GM23248 (cell line): ENCODE measurements around the gene LAMB1.

ENCODE experiments used
- EZH2 ChIP-seq: fragments of 200-600 bp; sonication (generic); IDR thresholded peaks from 2 replicates; pipeline ENCODE4 v1.6.1; 2018; ENCODE audit warnings: antibody characterized with exemption, mild to moderate bottlenecking; ENCODE audit not compliant: insufficient read depth, poor library complexity, severe bottlenecking
- EZH2phosphoT487 ChIP-seq: fragments of 200-600 bp; sonication (generic); IDR thresholded peaks from 2 replicates; pipeline ENCODE4 v1.6.1; 2018; ENCODE audit warnings: antibody characterized with exemption, moderate library complexity, mild to moderate bottlenecking, low read depth; ENCODE audit not compliant: insufficient read depth

DNA sequence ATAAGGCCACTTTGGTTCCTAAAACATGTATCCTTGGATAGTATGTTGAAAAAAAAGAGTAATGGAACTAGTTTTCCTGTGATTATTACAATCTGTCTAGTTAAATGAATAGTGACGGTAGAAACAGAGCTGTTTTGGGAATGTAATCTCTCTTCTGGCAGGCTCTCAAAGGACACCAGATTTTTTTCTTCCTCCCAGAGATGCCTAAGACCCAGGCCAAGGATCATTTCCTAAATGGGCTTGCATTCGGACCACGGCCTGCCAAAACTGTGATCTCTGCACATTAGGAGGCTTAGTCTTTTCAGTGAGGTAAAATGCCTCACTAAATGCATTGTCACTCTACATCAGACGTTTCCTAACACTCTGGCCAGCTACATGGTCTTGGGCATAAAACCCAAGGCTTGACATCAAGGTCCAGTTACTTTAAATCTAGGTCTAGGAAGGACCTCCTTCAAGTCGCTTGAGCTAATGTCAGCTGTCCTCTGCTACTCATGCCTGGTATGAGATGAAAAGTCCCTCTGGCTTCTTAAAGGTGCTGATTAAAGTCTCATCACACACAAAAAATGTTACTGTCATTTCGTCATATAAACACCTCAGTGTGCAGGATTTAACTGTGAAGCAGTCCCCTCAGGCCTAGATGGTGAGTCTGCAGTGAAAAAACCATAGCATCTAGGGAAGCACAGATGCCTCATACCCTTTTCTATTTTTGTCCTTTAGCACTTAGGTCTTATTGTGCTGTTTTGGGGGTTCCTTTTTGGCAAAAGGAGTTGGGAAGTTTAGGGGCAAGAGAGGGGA lies 64.3 kb downstream of the LAMB1 start:
- no peak for TF ChIP-seq EZH2phosphoT487
- TF ChIP-seq EZH2 = no peak
